Measurements from ENCODE around the gene KRTAP4-1.

GRCh38 chr17:41141361-41141760, 43.4 kb downstream of the KRTAP4-1 start:
- TF ChIP-seq ZFP62 (CRISPR knock-in tag; IDR thresholded peaks at IDR 0.05), result no peak
- no peak for TF ChIP-seq SIX1 (CRISPR knock-in tag; IDR thresholded peaks at IDR 0.05; ENCODE audit: borderline replicate concordance)
- TF ChIP-seq KDM1A (CRISPR knock-in tag; IDR thresholded peaks at IDR 0.05), result no peak

Measured in HepG2 (cell line).